K562 (cell line): ENCODE results near the gene TMEM248.

Source experiments
- EP300 ChIP-seq: IDR thresholded peaks from 2 replicates; pipeline ENCODE4 v1.6.1; 2012; ENCODE audit warnings: low read length, improper control_type of control experiment
- EZH2 ChIP-seq: IDR thresholded peaks from 2 replicates; pipeline ENCODE4 v1.6.1; 2012; ENCODE audit warnings: low read depth, mild to moderate bottlenecking, inconsistent platforms, low read length, borderline replicate concordance
- GATAD2A ChIP-seq: fragments of 450-650 bp; IDR thresholded peaks from 2 replicates; pipeline ENCODE4 v1.6.1; 2017
- NFYB ChIP-seq: IDR thresholded peaks from 2 replicates; pipeline ENCODE4 v1.6.1; 2011; ENCODE audit warnings: mild to moderate bottlenecking, moderate library complexity; ENCODE audit not compliant: insufficient read length; ENCODE audit errors: extremely low read depth
- POLR2A ChIP-seq: fragments of 450-650 bp; conservative IDR thresholded peaks from 2 replicates; pipeline ENCODE4 v1.6.1; 2016
- ZC3H4 ChIP-seq: sonication (generic); formaldehyde crosslinking; IDR thresholded peaks from 2 replicates; pipeline ENCODE4 v1.9.0; 2021; ENCODE audit warnings: missing genetic modification reagents, borderline replicate concordance
- ZNF121 ChIP-seq: sonication (generic); formaldehyde crosslinking; conservative IDR thresholded peaks from 2 replicates; pipeline ENCODE4 v1.8.0; 2022; ENCODE audit warnings: missing genetic modification reagents
- ZNF133 ChIP-seq: fragments of 250-450 bp; sonication (Bioruptor Pico); IDR thresholded peaks from 2 replicates; pipeline ENCODE4 v1.4.0; 2020; ENCODE audit warnings: mild to moderate bottlenecking
- ZNF311 ChIP-seq: fragments of 250-450 bp; sonication (Bioruptor Pico); IDR thresholded peaks from 2 replicates; pipeline ENCODE4 v1.4.0; 2020; ENCODE audit warnings: mild to moderate bottlenecking, moderate library complexity
- ZNF551 ChIP-seq: fragments of 250-450 bp; sonication (Bioruptor Pico); IDR thresholded peaks from 2 replicates; pipeline ENCODE4 v1.5.0; 2021; ENCODE audit warnings: mild to moderate bottlenecking, moderate library complexity
- ZNF79 ChIP-seq: fragments of 250-450 bp; sonication (Bioruptor Pico); IDR thresholded peaks from 2 replicates; pipeline ENCODE4 v1.4.0; 2020; ENCODE audit warnings: low read depth, mild to moderate bottlenecking, moderate library complexity
- TF ChIP-seq, protein P1 (sequence below), 3 experiments: IDR thresholded peaks in 2 of 3; conservative IDR thresholded peaks in 1 of 3; 2 replicates each; pipeline ENCODE4 v1.5.1; 2011 to 2012; ENCODE audit warnings: low read length in 3 of 3, mild to moderate bottlenecking in 3 of 3, control low read depth in 2 of 3, improper control_type of control experiment in 1 of 3, inconsistent platforms in 1 of 3, low read depth in 1 of 3, mixed read lengths in 1 of 3, moderate library complexity in 1 of 3; ENCODE audit not compliant: insufficient read depth in 2 of 3

- no peak for TF ChIP-seq ZNF311 (CRISPR knock-in tag)
- TF ChIP-seq POLR2A = no peak
- no peak for TF ChIP-seq ZNF79 (CRISPR knock-in tag)
- TF ChIP-seq ZNF133 = no peak
- TF ChIP-seq GATAD2A = no peak
- TF ChIP-seq, protein P1, sequence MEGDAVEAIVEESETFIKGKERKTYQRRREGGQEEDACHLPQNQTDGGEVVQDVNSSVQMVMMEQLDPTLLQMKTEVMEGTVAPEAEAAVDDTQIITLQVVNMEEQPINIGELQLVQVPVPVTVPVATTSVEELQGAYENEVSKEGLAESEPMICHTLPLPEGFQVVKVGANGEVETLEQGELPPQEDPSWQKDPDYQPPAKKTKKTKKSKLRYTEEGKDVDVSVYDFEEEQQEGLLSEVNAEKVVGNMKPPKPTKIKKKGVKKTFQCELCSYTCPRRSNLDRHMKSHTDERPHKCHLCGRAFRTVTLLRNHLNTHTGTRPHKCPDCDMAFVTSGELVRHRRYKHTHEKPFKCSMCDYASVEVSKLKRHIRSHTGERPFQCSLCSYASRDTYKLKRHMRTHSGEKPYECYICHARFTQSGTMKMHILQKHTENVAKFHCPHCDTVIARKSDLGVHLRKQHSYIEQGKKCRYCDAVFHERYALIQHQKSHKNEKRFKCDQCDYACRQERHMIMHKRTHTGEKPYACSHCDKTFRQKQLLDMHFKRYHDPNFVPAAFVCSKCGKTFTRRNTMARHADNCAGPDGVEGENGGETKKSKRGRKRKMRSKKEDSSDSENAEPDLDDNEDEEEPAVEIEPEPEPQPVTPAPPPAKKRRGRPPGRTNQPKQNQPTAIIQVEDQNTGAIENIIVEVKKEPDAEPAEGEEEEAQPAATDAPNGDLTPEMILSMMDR (IDR thresholded peaks at IDR 0.05 in 2 of 3, conservative IDR thresholded peaks at IDR 0.05 in 1 of 3; ENCODE audit: insufficient read depth in 2 of 3, low read depth in 1 of 3, low read length in 3 of 3) = no peak
- TF ChIP-seq ZNF551 (CRISPR knock-in tag) = no peak
- no peak for TF ChIP-seq NFYB
- no peak for TF ChIP-seq ZC3H4
- TF ChIP-seq ZNF121 (CRISPR knock-in tag) = no peak
- TF ChIP-seq EP300 = no peak
- TF ChIP-seq EZH2 = no peak
Observed at GRCh38 chr7:66919704-66920103, 1.3 kb upstream of the TMEM248 start.
